Lung (tissue), 12 donors: ENCODE data around the gene PARD3. TPM values are rescaled to one million over a fixed set of nuclear protein-coding genes. Genes with fewer than 3 reads are reported as not detected.

Source experiments
- ATAC-seq: fragments of 200-7000 bp; cut with Tn5 transposase; one replicate; pipeline ENCODE4 v1.9.1; 2020; ENCODE audit warnings: moderate number of reproducible peaks; ENCODE audit not compliant: insufficient read depth, low FRiP score
- DNase-seq, 3 donors: peaks; one replicate each; pipeline ENCODE4 v3.0.0-alpha.2; 2013 to 2017
- H3K27ac ChIP-seq, 2 donors: one replicate each; pipeline ENCODE4 v1.5.1; 2013; ENCODE audit warnings: mild to moderate bottlenecking in 2 of 2, moderate library complexity in 2 of 2, control low read depth in 1 of 2, inconsistent platforms in 1 of 2, low read depth in 1 of 2, low read length in 1 of 2
- H3K27me3 ChIP-seq, 3 donors: one replicate each; pipeline ENCODE4 v1.5.1; 2013; ENCODE audit warnings: low read length in 2 of 3; ENCODE audit not compliant: control insufficient read depth in 3 of 3, insufficient read depth in 3 of 3
- H3K36me3 ChIP-seq, 4 donors: one replicate each; pipeline ENCODE4 v1.5.1; 2013; ENCODE audit warnings: low read length in 4 of 4, mild to moderate bottlenecking in 1 of 4, moderate library complexity in 1 of 4; ENCODE audit not compliant: control insufficient read depth in 4 of 4, insufficient read depth in 4 of 4
- H3K4me1 ChIP-seq, 5 donors: one replicate each; pipeline ENCODE4 v1.5.1; 2013; ENCODE audit warnings: low read length in 5 of 5, mild to moderate bottlenecking in 2 of 5, moderate library complexity in 1 of 5; ENCODE audit not compliant: control insufficient read depth in 5 of 5, insufficient read depth in 5 of 5
- H3K4me3 ChIP-seq: one replicate; pipeline ENCODE4 v1.5.1; 2013; ENCODE audit warnings: mild to moderate bottlenecking, control low read depth, moderate library complexity
- H3K9ac ChIP-seq, 2 donors: one replicate each; pipeline ENCODE4 v1.5.1; 2013; ENCODE audit warnings: low read length in 2 of 2, control low read depth in 1 of 2; ENCODE audit not compliant: insufficient read depth in 1 of 2
- H3K9me3 ChIP-seq, 4 donors: one replicate each; pipeline ENCODE4 v1.5.1; 2013; ENCODE audit warnings: low read length in 3 of 4, mild to moderate bottlenecking in 1 of 4, moderate library complexity in 1 of 4; ENCODE audit not compliant: control insufficient read depth in 4 of 4, insufficient read depth in 3 of 4
- CTCF ChIP-seq: IDR thresholded peaks from 2 replicates; pipeline ENCODE4 v1.5.1; 2012; ENCODE audit warnings: mild to moderate bottlenecking; ENCODE audit errors: control extremely low read depth, extremely low read depth
- WGBS, 2 donors: extraction: QIAGEN DNeasy Blood & Tissue Kit; methylation state at CpG; one replicate each; pipeline ENCODE4 v1.1.7; 2013; 5-methylcytosine and 5-hydroxymethylcytosine counted together
- polyA plus RNA-seq, 2 donors: library from polyadenylated mRNA; stranded (reverse); fragments of 200-250 nt; gene quantifications; one replicate each; pipeline ENCODE4 v1.2.1, GENCODE V29; 2013
- total RNA-seq, 2 donors: library from RNA; depleted of rRNA in 1 of 2; stranded (reverse); fragments of >200 nt in 1 of 2; gene quantifications; one replicate each; pipeline ENCODE4 v1.2.1, GENCODE V29; 2014 to 2021
- donor health status: control.
- donor health status: control.
- donor health status: Bipolar disorder and iron deficiency.
- donor health status: healthy.
- donor health status: DM: yes; HTN: yes; CAD: no.

PARD3 gene
- total and polyA plus RNA-seq, 4 donors, result 10.3 to 69.2 (median 27.6) TPM

GRCh38 chr10:34236931-34237330 is 578.2 kb downstream of the PARD3 start:
- no peak for TF ChIP-seq CTCF
- peak in 2 of 3 donors; percentile 45 to 50 for DNase-seq
- WGBS, 2 donors, result 53 to 69% methylated on average over 4 of the region's 4 CpGs

GRCh38 chr10:34235164-34235832 is 579.8 kb downstream of the PARD3 start:
- no peak for DNase-seq
- ATAC-seq, result no peak
- TF ChIP-seq CTCF, result no peak
- H3K36me3 ChIP-seq, result no peaks in the 10 kb centered on the region
- H3K4me1 ChIP-seq, result peaks cover 0 to 44% (median 6%) of the 10 kb centered on the region in 5 donors
- no peak overlapping the region for H3K9ac ChIP-seq
- H3K27me3 ChIP-seq, result no peaks in the 10 kb centered on the region
- no peak overlapping the region for H3K27ac ChIP-seq
- 79 to 88% methylated on average over 7 of the region's 7 CpGs for WGBS, 2 donors
- no peak overlapping the region for H3K4me3 ChIP-seq
- H3K9me3 ChIP-seq, result peaks cover 0 to 2% (median 0%) of the 10 kb centered on the region in 4 donors

More at GRCh38 chr10:34236931-34237330, 578.2 kb downstream of the PARD3 start:
- Histone ChIP-seq H3K27ac (no peak overlapping the region), H3K36me3 (no peaks in the 10 kb centered on the region), H3K4me1 (peaks cover 0 to 36% (median 2%) of the 10 kb centered on the region in 5 donors), H3K9me3 (peaks cover 0 to 2% (median 0%) of the 10 kb centered on the region in 4 donors), H3K9ac (no peak overlapping the region), H3K27me3 (no peaks in the 10 kb centered on the region), H3K4me3 (no peak overlapping the region)
- no peak for ATAC-seq

GRCh38 chr10:34232481-34232880 is 582.6 kb downstream of the PARD3 start:
- Histone ChIP-seq H3K4me1 (peaks cover 0 to 34% (median 6%) of the 10 kb centered on the region in 5 donors), H3K36me3 (no peaks in the 10 kb centered on the region), H3K9me3 (peaks cover 0 to 2% (median 0%) of the 10 kb centered on the region in 4 donors), H3K4me3 (no peak overlapping the region), H3K27ac (no peak overlapping the region), H3K27me3 (no peaks in the 10 kb centered on the region), H3K9ac (no peak overlapping the region)
- ATAC-seq (no peak), DNase-seq (no peak)
- no peak for TF ChIP-seq CTCF
- WGBS, 2 donors, result 71 to 85% methylated on average over 4 of the region's 4 CpGs
